Heart right ventricle (tissue), 16 donors: ENCODE results near the gene CYP24A1. TPM values are rescaled to one million over a fixed set of nuclear protein-coding genes. Genes with fewer than 3 reads are reported as not detected.

Experiments
- ATAC-seq, 8 donors: fragments of 200-7000 bp; cut with Tn5 transposase; one replicate each; pipeline ENCODE4 v1.9.1; 2020; ENCODE audit warnings: mild to moderate bottlenecking in 8 of 8, moderate library complexity in 8 of 8, moderate number of reproducible peaks in 1 of 8
- DNase-seq, 2 donors: peaks; one replicate each; pipeline ENCODE4 v3.0.0-alpha.2; 2020
- H3K27ac ChIP-seq, 10 donors: fragments of 200-600 bp; sonication (generic) in 2 of 10; one replicate each; pipeline versions ENCODE4 v1.5.0 to v1.8.0; 2020 to 2022; ENCODE audit warnings: mild to moderate bottlenecking in 3 of 10
- H3K27me3 ChIP-seq, 7 donors: fragments of 200-600 bp; one replicate each; pipeline ENCODE4 v1.8.0; 2021 to 2022; ENCODE audit warnings: mild to moderate bottlenecking in 2 of 7
- H3K36me3 ChIP-seq, 9 donors: fragments of 200-600 bp; sonication (generic) in 1 of 9; one replicate each; pipeline versions ENCODE4 v1.5.0 to v1.8.0; 2020 to 2022; ENCODE audit warnings: mild to moderate bottlenecking in 2 of 9
- H3K4me1 ChIP-seq, 9 donors: fragments of 200-600 bp; sonication (generic) in 1 of 9; one replicate each; pipeline versions ENCODE4 v1.5.0 to v1.8.0; 2020 to 2022; ENCODE audit warnings: mild to moderate bottlenecking in 4 of 9
- H3K4me3 ChIP-seq, 10 donors: fragments of 200-600 bp; sonication (generic) in 2 of 10; one replicate each; pipeline versions ENCODE4 v1.5.0 to v1.8.0; 2020 to 2022; ENCODE audit warnings: mild to moderate bottlenecking in 7 of 10, moderate library complexity in 2 of 10
- H3K9me3 ChIP-seq, 11 donors: fragments of 200-600 bp in 10 of 11; sonication (generic) in 2 of 11; one replicate each; pipeline versions ENCODE4 v1.5.0 to v1.8.0; 2013 to 2022; ENCODE audit warnings: mild to moderate bottlenecking in 2 of 11, control low read depth in 1 of 11, moderate library complexity in 1 of 11
- CTCF ChIP-seq, 9 donors: fragments of 200-600 bp; sonication (generic) in 2 of 9; IDR thresholded peaks; one replicate each; pipeline versions ENCODE4 v1.5.0 to v1.8.0; 2021 to 2022; ENCODE audit warnings: antibody characterized with exemption in 9 of 9, mild to moderate bottlenecking in 5 of 9, moderate library complexity in 1 of 9
- WGBS, 2 donors: extraction: QIAGEN DNeasy Blood & Tissue Kit; methylation state at CpG; one replicate each; pipeline ENCODE4 v1.1.7; 2013; ENCODE audit warnings: inconsistent platforms in 1 of 2; 5-methylcytosine and 5-hydroxymethylcytosine counted together
- intact Hi-C, 10 donors: fragments of 100-400 bp; cut with DNase I; formaldehyde crosslinking; loops; one replicate each; pipeline versions ENCODE4 v1.11.1 to v1.14.2; 2022
- polyA plus RNA-seq, 2 donors: library from polyadenylated mRNA; stranded (reverse); fragments of 200-250 nt; gene quantifications; one replicate each; pipeline ENCODE4 v1.2.3, GENCODE V29; 2013
- total RNA-seq, 10 donors: library from RNA; stranded (reverse); fragmentation: NEBNext Ultra II Directional in 3 of 10; extraction: Animal tissue kit (Norgen Biotek cat#: 25700) in 3 of 10; gene quantifications; one replicate each; pipeline versions ENCODE4 v1.2.1 to v1.2.4, GENCODE V29; 2021 to 2023
- donor health status: Arrhythmogenic right ventricular cardiomyopathy.
- donor health status: ischemic (EF 13 %, LVEDD 7.1; RV severe dilation, severe dysfunction).
- donor health status: healthy with polysubstance abuse.
- donor health status: DM: no; HTN: yes; CAD: no.
- donor health status: DM: no; HTN: no; CAD: no.
- donor health status: ischemic (EF 25% LVEDD 6.9; RV normal size, moderate dysfunction).
- donor health status: ischemic (EF 25% LVEDD 5.7; RV mildly dilated, moderate dysfunction).
- donor health status: healthy.
- donor health status: DM: yes; HTN: yes; CAD: no.
- donor health status: Ischemic cardiomyopathy.
- donor health status: ischemic (EF 35%, LVEDD 5.7; RV mildly dilated, moderate dysfunction).
- donor health status: nonischemic (EF 11% LVEDD 7.7; RV severe dilation, severe dysfunction).
- donor health status: DM: yes; HTN: yes; CAD: no.
- donor health status: PGD.
- donor health status: ischemic (EF 29% LVEDD 5.4; RV normal size, mild dysfunction).
- donor health status: nonischemic (EF 23%, LVEDD 6.1; RV moderate dilation, normal function).

The CYP24A1 gene
- total and polyA plus RNA-seq, 12 donors, result not detected

DNA sequence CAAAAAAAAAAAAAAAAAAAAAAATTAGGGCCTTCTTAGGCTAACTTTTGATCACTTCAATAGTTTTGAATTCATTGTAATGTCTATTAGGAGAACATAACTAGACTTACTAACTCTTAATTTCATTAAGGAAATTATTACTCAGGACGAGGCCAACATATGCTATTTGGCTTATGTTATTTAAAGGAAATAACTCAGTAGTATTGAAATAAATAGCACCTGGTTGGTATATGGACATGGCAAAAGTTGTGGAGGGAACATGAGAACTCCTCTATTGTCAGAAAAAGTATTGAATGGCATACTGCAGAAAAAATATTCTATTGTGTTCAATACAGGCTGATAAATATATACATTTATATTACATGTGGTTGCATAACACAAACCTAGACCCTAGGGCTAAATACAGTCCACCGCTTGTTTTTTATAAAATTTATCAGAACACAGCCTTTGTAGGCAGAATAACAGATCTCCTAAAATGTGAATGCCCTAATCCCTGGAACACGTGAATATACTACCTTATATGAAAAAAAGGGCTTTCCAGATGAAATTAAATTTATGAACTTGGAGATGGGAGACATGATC is 18.0 kb downstream of the CYP24A1 start:
- Histone ChIP-seq H3K36me3 (no peaks in the 10 kb centered on the region), H3K9me3 (no peaks in the 10 kb centered on the region), H3K27me3 (peaks cover 0 to 29% (median 12%) of the 10 kb centered on the region in 7 donors), H3K4me3 (no peak overlapping the region), H3K27ac (no peak overlapping the region), H3K4me1 (no peaks in the 10 kb centered on the region)
- DNase-seq (no peak), ATAC-seq (no peak)
- intact Hi-C loops, result no loop called here
- 86 to 88% methylated on average over 3 of the region's 3 CpGs for WGBS, 2 donors
- no peak for TF ChIP-seq CTCF (IDR thresholded peaks at IDR 0.05)

- DNase-seq, result no peak
- Histone ChIP-seq H3K36me3 (no peaks in the 10 kb centered on the region), H3K4me3 (no peak overlapping the region), H3K4me1 (no peaks in the 10 kb centered on the region), H3K9me3 (no peaks in the 10 kb centered on the region), H3K27me3 (peaks cover 0 to 32% (median 14%) of the 10 kb centered on the region in 7 donors), H3K27ac (no peak overlapping the region)
- no peak for TF ChIP-seq CTCF (IDR thresholded peaks at IDR 0.05)
- ATAC-seq, result no peak
- intact Hi-C loops, result no loop called here
- 50 to 89% methylated on average over 2 of the region's 2 CpGs for WGBS, 2 donors
Measured at GRCh38 chr20:54154439-54154838, 19.3 kb downstream of the CYP24A1 start.

- no peak overlapping the region for H3K27ac ChIP-seq
- no peaks in the 10 kb centered on the region for H3K9me3 ChIP-seq
- no peaks in the 10 kb centered on the region for H3K4me1 ChIP-seq
- no peak for TF ChIP-seq CTCF (IDR thresholded peaks at IDR 0.05)
- H3K4me3 ChIP-seq, result no peak overlapping the region
- no peak for ATAC-seq
- H3K36me3 ChIP-seq, result no peaks in the 10 kb centered on the region
- peaks cover 0 to 29% (median 14%) of the 10 kb centered on the region in 7 donors for H3K27me3 ChIP-seq
- DNase-seq, result no peak
- 64 to 93% methylated on average over 1 of the region's 1 CpG for WGBS, 2 donors
- intact Hi-C loops, result no loop called here
Measured at GRCh38 chr20:54153847-54154246, 19.9 kb downstream of the CYP24A1 start.

DNA sequence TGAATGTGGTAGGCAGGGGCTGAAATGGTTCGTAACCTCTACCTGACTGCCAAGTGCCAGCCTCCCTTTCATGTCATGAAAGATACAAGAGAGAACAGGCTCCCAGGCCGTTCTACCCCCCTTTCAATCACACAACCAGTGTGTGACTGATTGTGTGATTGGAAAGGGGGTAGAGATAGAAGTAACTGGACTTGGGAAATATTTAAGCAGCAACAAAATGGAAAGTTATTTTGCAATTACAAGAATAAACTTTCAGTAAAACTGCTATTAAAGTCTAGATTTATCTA is 20.8 kb downstream of the CYP24A1 start:
- H3K27me3 ChIP-seq, result peaks cover 0 to 27% (median 14%) of the 10 kb centered on the region in 7 donors
- 73 to 86% methylated on average over 2 of the region's 2 CpGs for WGBS, 2 donors
- H3K9me3 ChIP-seq, result no peaks in the 10 kb centered on the region
- intact Hi-C loops, result no loop called here
- H3K4me3 ChIP-seq, result no peak overlapping the region
- H3K27ac ChIP-seq, result no peak overlapping the region
- H3K4me1 ChIP-seq, result no peaks in the 10 kb centered on the region
- no peaks in the 10 kb centered on the region for H3K36me3 ChIP-seq
- ATAC-seq (no peak), DNase-seq (no peak)
- TF ChIP-seq CTCF (IDR thresholded peaks at IDR 0.05), result no peak
